ENCODE results near the gene SYNPO2. TPM values are rescaled to one million over a fixed set of nuclear protein-coding genes. Genes with fewer than 3 reads are reported as not detected.

Gene SYNPO2
- total RNA-seq, 2 donors from 2014 or later: 0.17 to 0.36 TPM

- Mint-ChIP-seq H3K9me3 (no peaks in the 10 kb centered on the region), H3K36me3 (no peaks in the 10 kb centered on the region), H3K27ac (no peak overlapping the region), H3K27me3 (peaks cover 1 to 26% of the 10 kb centered on the region in 2 donors), H3K4me1 (ENCODE audit: low read depth in 2 of 2) (peaks cover 2 to 5% of the 10 kb centered on the region in 2 donors), H3K4me3 (no peak overlapping the region)
- DNase-seq (ENCODE audit: low spot score) (no peak), ATAC-seq (no peak)
Observed at GRCh38 chr4:119110121-119110520, 221.5 kb downstream of the SYNPO2 start.

Other genes with a start within 250 kb of the SYNPO2 start
- gene METTL14, start 203.5 kb upstream of the SYNPO2 start, total RNA-seq: 10 to 100 TPM; 38.9 to 53.7 TPM
- gene SEC24D, start 52.7 kb upstream of the SYNPO2 start, total RNA-seq: 10 to 100 TPM; 76.7 to 89.9 TPM
- gene MYOZ2, start 247.0 kb downstream of the SYNPO2 start, total RNA-seq: not detected